ENCODE results near the gene KIF26A.

Gene KIF26A

DNA sequence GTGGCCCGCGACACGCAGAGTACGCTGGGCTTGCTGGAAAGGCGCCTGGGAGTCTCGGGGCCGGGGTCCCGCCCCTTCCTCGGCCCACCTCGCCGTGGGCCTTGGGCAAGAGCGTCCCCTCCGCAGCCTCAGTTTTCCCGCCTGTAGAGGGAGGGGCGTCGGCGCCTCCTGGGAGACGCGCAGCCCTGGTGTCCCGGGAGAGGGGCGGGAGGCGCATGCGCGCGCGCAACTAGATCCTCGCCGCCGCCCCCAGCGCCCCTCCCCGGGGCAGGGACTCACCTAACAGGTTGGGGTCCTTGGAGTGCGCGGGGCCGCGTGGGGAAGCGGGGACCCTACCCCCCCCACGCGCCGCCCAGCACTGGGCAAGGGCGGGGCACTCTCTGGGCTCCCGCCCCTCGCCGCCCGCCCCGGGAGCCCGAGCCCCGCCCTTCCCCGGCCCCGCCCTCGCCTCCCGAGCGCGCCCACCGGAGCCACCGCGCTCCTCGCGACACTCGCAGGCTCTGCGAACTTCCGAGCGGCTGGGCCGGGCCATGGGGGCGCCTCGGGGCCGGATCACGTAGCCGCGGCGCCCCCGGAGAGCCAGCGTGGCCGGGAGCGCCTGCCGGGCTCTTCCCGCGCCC lies at the start of gene KIF26A:
Gene KIF26A (plus strand): TSS at position 490 of the 620 bp plus-strand sequence. CDS start 136 bp downstream, outside the sequence.
- DNase-seq = no peak

DNA sequence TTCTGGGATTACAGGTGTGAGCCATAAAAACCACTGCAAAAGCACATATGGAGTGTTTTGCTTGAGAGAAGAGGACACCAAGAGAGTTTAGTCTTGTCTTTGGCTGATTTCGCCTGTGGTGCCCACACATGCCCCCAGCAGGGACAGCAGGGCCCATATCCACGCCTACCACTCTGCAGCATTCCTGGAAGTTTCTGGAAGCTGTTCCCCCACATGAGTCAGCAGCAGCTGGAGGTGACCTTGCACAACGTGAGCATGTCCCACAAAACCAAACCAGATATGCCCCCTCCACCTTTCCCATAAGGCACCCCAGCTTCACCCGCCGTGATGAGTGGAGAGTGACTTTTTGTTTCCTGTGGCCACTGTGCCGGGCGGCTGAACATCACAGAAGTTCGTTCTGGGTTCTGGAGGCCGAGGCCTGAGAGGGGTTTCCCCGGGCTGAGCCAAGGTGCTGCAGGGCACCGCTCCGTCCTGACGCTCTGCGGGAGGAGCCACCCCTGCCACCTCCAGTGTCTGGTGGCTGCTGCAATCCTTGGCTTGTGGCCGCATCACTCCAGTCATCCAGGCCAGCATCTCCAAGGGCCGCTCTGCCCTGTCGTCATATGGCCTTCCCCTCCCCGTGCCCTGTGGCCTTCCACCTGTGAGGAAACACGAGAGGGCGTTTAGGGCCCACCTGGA lies 48.2 kb upstream of the KIF26A start:
- DNase-seq = no peak

DNA sequence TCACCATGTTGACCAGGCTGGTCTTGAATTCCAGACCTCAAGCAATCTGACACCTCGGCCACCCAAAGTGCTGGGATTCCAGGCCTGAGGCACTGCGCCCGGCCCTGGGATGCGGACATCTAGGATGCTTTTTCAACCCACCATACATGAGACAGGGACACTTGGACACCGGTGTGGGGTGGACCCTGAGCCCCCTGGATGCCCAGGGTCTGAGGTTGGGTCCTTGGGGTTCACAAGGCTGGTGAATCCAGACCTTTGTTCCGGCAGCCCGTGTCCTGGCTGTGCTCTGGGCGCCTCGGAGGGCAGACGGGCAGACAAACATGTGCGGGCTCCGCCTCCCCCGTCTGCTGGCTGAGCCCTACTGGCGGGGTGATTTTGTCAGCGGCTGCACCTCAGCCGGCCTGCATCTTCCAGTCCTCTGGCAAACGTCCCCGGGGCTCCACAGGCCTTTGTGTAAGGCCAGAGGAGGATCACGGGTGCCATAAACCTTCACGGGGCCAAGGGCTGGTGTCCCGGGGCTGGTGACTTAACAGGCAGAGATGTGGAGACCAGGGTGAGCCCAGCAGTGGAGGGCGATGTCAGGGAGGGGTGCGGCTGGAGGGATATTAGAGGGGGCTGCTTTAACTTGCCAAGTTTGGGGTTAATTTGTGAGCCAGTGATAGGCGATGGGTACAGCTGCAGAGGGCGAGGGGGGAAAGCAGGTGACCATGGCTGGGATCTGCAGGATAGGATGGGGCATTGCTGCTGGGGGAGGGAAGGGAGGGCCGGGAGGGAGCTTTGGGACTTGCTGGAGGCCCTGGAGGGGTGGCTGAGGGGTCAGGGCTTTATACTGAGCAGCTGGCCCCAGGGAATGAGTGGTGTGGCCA lies 47.1 kb upstream of the KIF26A start:
- no peak for DNase-seq

DNA sequence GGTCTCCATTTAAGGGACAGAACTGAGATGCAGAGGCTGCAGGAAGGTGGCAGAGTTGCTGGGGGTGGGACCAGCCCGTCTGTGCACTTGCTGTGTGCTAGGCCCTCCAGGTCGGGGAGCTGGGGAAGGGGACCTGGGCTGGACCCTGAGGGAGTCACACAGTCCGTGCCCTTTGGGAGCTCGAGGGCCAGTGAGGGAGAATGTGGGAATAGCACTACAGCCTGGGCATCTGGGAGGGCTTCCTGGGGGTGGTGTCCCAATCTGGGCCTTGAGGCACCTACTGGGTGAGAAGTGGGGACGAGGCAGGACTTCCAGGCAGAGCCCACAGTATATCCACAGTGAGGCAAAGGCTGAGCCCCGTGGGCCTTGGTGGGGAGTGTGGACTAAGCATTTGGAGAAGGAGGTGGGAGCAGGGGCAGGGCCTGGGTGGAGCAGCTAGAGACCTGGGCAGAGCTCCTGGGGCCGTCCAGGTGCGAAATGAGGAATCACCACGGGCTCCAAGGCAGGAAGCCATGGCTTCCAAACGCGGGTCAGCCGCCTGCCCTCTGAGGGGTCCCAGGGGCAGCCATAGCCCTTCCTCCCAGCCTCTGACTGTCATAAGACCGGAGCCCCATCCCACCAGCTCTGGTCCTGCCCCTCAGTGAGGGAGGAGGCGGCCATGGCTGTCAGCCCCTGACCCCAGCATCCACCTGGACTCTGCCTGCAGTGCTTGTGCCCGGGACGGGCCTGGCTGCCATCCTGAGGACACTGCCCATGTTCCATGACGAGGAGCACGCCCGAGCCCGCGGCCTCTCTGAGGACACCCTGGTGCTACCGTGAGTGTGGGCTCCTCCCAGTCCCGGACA lies 46.2 kb upstream of the KIF26A start:
- DNase-seq = no peak

DNA sequence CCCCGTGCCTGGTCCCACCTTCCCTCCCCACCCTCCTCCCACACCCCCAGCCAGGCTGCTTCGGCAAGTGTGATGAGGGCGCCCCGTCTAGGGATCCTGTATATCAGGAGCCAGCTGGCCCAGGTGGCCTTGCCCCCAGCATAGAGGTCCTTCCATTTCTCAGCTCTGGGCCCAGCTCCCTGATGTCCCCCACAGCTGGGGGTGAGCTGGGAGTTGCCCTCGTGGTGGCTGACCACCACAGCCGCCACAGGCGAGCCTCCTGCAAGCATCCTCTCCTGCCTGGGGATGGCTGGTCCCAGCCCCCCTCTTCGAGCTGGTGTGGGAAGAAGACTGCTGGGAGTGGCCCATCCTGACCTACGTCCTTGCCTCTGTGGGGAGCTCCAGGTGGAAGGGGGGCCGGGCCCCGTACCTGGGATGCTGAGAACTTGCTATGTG lies 45.4 kb upstream of the KIF26A start:
- DNase-seq = no peak

DNA sequence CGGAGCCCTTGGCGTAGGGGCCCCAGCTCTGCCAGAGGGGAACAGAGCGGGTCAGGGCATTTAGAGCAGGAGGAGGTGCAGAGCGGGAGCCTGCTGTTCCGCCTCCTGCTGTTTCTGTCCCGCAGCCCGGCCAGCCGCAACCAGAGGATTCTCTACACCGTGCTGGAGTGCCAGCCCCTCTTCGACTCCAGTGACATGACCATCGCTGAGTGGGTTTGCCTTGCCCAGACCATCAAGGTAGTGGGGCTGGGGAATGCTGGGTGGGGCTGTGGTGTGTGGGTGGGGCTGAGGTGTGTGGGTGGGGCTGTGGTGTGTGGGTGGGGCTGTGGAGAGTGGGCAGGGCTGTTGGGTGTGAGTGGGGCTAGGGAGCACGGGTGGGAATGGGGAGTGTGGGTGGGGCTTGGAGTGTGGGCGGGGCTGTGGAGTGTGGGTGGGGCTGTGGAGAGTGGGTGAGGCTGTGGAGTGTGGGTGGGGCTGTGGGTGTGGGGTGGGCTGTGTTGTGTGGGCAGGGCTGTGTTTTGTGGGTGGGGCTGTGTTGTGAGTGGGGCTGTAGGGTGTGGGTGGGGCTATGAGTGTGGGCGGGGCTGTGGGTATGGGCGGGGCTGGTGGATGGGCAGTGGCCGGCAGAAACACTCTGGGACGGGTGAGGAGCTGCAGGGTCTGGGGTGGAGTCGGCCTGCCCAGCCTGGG lies 44.9 kb upstream of the KIF26A start:
- DNase-seq = no peak

DNA sequence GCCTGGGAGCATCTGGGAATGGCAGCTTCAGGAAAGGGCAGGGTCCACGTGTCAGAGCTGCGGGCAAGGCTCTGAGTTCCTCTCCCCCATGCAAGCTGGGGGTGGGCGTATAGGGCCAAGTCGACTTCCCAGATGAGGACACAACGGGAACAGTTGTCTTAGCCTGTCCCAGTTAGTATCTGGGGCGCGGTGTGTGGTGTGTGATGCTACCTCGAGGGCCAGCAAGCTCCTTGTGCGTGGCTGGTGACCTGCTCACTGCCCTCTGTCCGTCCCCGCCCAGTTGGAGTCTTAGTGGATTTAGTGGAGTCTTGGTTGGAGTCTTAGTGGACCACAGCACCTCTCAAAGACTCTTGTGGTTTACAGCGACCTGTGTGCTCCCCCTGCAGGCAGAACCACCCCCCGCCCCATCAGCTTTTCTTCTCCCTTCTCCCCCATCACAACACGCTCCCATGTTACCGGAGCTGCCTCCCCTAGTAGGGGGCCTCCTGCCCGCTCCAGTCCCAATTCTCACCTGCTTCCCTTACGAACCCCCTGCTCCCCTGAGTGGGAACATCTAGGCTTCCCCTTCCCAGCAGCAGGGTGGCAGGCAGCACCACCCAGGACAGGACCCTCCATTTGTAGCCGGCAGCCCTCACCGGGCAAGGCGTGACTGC lies 44.2 kb upstream of the KIF26A start:
- DNase-seq = no peak

DNA sequence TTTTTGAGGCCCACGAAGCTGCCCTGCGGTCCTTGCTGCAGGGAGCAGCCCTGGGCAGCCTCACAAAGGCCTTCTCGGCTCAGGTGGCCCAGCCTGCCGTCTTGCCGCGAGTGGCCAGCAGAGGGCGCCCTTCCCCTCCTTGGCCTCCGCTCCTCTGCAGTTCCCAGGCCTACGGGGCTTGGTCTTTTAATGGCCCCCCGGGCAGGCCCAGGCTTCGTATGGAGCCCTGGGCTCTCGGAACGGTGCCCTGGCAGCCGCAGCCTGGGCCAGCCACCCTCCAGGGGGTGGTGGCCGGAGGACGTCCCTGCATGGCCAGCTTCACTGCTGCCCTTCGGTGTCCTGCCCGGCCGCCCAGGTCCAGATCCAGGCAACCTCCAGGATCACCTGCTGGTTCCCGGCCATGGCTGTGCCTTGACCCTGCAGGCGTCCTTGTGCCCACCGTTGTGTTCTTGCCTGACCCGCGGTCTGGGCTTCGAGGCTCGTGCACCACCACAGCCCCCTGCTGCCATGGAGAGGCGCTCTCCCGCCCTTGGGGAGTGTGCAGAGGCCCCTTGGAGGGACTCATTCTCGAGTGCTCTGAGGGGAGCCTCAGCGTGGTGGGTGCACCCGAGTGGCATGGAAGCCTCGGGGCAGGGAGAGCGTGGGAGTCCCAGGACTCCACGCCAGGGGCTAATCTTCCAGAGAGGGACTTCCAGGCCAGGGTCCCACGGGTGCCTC lies 43.5 kb upstream of the KIF26A start:
- DNase-seq = peak; percentile 6

DNA sequence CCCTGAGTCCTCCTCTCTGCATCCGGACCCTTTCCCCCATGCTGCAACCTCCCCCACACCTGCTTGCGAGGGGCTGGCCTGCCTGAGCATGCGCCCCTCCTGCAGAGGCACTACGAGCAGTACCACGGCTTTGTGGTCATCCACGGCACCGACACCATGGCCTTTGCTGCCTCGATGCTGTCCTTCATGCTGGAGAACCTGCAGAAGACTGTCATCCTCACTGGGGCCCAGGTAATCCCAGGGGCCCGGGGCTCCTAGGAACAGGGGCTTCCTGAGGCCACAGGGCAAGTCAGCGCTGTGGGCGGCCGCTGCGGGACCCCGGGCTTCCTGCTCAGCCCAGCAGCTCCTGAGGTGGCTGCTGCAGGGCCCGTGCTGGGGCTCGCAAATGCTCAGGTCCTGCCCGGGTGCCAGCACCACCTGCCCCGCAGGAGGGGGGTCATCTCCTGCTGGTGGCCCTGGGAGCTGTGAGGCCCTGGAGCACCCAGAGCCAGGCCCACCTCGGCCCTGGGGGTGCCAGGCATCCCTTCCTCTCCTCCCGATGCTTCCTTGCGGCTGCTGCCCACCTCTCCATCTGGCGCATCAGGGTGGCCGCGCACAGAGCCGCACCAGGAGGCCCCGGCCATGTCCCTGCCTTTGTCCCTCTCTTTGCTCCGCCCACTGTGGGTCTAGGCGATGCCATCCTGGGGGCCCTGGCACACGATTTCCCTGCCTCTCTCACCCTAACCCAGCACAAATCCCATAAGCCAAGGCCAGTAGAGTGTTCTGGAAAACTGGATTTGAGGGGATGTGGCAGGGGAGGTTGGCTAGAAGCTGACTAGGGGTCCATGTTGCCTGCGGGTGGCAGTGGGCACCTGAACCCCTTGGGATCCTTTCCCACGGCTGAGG lies 42.7 kb upstream of the KIF26A start:
- DNase-seq = no peak

DNA sequence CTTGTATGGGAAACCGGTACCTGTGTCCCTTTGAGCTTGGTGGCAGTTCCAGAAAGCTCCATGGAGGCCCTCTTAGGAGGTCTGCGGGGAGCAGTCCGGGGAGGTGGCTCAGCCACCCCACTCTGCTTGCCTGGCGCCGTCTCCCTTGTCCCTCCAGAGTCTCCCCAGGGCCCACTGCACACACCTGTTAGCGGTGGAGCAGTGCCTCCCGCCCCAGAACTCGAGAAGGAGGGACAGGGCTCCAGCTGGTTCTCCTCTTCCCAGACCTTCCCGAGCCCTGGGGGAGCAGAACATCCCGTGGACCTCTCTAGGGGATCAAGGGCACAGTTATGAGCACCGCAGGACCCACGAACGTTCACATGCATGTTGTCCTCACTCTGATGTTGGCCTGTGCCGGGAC lies 42.1 kb upstream of the KIF26A start:
- DNase-seq = no peak

DNA sequence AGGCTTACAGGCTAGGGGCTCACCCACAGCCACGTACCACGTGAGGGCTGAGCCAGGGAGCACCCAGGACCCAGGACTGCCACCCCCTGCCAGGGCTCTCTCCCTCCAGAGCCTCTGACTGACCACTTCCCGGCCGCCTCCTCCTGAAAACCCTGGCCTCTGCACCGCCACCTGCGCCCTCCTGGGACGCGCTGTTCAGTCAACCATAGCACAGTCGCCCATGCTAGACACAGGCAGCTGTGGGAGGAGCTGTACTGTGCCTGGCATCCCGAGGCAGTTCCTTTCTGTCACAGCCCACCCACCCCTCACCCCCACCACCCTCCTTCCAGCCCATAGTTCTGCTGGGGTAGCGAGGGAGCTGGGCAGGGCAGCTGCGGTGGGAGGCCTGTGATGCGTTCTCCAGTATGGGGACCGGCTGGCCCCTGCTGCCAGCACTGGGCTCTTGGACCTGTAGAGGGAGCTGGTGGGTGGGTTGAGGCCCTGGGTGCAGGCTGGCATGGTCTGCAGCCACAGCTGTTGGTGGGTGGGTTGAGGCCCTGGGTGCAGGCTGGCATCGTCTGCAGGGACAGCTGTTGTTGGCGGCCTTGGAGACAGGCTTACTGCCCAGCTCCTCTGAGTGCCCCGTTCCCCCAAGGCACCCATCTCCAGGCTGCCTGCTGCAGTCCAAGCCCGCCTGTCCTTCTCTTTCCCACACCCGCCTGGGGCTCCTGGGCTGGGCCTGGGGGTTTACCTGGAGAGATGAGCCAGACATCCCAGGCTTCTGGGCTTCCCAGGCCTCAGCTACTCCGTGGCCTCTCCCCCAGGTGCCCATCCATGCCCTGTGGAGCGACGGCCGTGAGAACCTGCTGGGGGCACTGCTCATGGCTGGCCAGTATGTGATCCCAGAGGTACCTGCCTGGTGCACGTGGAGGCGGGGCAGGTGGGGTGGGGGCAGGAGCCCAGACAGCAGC lies 41.4 kb upstream of the KIF26A start:
- no peak for DNase-seq

DNA sequence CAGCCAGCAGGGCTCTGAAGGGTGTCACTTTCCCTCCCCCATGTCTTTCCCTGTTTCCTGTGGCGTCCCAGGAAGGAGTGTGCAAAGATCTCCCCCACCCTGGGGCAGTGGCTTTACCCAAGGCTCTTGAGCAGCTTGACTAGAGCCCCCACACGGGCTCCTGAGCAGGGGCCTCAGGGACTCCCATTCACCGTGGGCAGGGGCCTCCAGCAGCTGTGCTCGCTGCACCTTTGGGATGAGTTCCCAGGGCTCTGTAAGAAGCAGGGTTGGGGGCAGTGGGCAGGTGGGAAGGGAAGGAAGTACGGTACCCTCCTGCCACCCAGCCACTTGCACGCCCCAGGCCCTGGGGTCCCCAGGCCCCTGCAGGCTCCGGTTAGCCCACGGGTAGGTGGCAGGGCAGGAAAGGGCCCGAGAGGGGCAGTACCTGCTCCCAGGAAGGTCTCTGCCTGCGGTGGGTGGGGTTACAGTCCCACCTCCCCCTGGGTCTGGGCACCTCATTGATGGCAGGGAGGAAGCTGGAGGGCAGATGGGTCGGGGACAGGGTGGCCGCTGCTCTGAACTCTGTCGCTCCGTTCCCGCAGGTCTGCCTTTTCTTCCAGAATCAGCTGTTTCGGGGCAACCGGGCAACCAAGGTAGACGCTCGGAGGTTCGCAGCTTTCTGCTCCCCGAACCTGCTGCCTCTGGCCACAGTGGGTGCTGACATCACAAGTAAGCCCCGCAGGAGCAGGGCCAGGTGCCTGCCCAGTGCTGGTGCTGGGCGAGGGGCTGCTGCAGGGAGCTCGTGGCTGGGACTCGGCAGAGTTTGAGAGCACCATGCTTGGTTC lies 39.9 kb upstream of the KIF26A start:
- DNase-seq = no peak

DNA sequence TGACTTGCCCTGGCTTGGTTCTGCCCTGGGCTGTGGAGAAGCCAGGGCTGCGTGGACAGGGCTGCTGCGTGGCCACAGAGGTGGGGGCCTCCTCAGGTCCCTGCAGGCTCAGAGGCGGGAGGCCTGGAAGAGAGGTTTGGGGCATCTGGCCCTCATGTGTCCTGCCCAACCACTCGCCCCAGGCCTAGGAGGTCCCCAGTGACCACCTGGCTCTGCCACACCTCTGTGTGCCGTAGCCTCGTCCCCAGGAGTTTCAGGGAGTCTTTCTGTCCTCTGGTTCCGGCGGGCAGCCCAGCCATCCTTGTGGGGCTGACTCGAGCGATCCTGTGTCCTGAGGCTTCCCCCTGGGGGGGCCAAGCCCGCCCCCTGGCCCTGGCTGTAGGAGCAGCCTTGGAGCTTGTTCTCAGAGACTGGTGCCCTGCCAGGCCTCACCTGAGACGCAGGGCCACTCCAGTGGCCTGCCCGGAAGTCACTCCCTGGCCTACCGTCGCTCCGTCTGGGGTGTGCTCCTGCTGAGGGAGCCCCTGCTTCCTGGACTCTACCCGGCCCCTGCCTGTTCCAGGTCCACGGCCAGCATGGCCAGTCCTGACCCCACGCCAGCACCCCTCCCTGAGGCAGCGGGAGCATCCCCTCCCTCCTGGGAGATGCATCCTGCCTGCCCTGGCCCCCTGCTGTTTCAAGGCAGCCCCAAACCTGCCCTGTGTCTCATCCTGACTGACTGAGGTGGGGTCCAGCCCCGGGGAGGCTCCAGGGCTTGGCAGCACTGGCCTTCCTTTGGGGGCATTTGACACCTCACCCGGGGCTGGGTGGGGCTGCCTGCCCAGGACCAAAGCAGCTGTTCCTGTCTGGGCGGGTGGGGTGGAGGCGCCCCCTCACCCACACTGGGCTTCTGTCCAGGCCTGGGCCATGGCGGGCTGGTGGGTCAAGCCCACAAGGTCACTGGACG lies 39.0 kb upstream of the KIF26A start:
- DNase-seq = no peak

DNA sequence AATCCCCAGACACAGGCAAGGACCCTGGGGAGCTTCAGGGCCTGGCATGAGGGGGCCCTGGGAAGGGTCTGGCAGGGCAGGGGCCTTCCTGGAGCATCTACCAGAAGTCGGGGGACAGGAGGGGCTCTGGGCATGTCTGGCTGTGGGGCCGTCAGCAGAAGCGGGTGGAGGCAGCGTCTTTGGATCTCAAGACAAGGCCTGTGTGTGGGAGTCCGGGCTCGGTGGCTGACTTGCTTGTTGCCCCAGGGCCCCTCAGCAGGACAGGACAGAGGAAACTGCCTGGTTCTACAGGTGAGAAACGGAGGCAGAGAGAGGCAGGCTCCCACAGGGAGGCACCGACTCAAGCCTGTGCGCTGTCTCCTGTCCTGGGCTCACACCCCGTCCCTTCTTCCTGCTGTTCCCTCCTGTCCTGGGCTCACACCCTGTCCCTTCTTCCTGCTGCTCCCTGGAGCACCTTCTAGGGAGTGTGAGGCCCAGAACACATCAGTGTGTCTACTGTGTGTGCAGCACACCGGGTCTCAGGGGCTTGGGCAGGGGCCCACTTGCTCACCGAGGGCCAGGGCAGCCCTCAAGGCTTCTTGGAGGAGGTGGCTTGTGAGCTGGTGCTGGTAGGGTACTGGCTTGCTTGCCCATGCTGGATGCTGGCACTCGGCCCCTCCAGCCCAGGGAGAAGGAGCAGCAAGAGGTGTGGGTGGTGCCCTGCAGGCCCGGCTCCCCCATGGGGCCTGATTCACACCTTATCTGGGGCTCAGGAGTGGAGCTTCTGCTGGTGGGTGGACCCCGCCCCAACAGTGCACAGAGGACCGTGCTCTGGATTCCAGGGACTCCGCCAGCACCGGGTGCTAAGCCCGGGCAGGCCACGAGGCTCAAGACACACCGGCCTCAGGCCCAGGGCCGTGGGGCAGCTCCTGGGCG lies 38.0 kb upstream of the KIF26A start:
- DNase-seq = no peak

DNA sequence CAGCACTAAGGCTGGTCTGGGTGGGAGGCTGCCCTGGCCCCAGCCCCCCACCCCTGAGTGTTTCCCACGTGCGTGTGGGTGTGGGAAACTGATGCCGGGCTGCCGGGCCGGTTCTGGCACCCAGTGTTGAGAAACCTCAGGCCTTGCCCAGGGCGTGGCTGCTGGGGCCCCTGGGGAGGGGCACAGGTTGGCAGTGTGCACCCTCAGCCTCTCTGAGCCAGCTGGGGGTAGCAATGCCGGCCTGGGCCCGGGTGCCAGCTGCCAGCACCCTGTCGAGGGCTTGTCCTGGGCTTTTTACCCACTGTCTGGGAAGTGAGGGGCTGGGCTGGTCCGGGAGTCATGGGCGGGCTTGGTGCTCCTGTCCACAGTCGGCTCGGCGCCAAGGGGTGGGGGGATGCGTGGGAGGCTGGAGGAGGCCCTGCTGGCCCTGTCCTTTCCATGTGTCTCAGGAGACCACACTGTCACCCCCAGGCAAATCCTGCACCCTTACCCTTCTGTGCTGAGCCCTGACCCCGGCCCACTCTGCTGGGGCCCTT lies 37.2 kb upstream of the KIF26A start:
- DNase-seq = no peak
